WERI-Rb-1 (cell line): ENCODE measurements around the gene AOPEP.

Source experiments
- DNase-seq: peaks from one replicate; pipeline ENCODE4 v3.0.0-alpha.2; 2020
- H3K27ac ChIP-seq: fragments of 250-450 bp; sonication (Bioruptor Pico); 2 replicates; pipeline ENCODE4 v1.5.1; 2020; ENCODE audit warnings: mild to moderate bottlenecking, moderate library complexity
- H3K27me3 ChIP-seq: fragments of 250-450 bp; sonication (Bioruptor Pico); 2 replicates; pipeline ENCODE4 v1.5.1; 2021; ENCODE audit warnings: mild to moderate bottlenecking, low read depth, moderate library complexity; ENCODE audit not compliant: insufficient read depth, severe bottlenecking
- H3K36me3 ChIP-seq: fragments of 250-450 bp; sonication (Bioruptor Pico); 2 replicates; pipeline ENCODE4 v1.5.1; 2020; ENCODE audit warnings: mild to moderate bottlenecking, moderate library complexity
- H3K4me3 ChIP-seq: 2 replicates; pipeline ENCODE4 v1.5.1; 2011; ENCODE audit warnings: low read depth, mild to moderate bottlenecking, control low read depth, low read length
- H3K9me3 ChIP-seq: fragments of 250-450 bp; sonication (Bioruptor Pico); 2 replicates; pipeline ENCODE4 v1.5.1; 2021; ENCODE audit warnings: mild to moderate bottlenecking, moderate library complexity; ENCODE audit not compliant: severe bottlenecking
- CTCF ChIP-seq: IDR thresholded peaks from 2 replicates; pipeline ENCODE4 v1.5.1; 2011; ENCODE audit warnings: low read depth, mild to moderate bottlenecking, control low read depth, inconsistent platforms, low read length

AOPEP gene

GRCh38 chr9:95132366-95133324 lies 406.1 kb downstream of the AOPEP start:
- peak overlapping the region; percentile 48 for H3K27ac ChIP-seq
- no peaks in the 10 kb centered on the region for H3K27me3 ChIP-seq
- peaks cover 2% of the 10 kb centered on the region for H3K36me3 ChIP-seq
- no peaks in the 10 kb centered on the region for H3K9me3 ChIP-seq
- no peak overlapping the region; the same call in 1 of the 2 replicates for H3K4me3 ChIP-seq
- TF ChIP-seq CTCF, result no peak
- DNase-seq, result peak; percentile 65

- TF ChIP-seq CTCF, result no peak
- no peak overlapping the region for H3K4me3 ChIP-seq
- no peaks in the 10 kb centered on the region for H3K27me3 ChIP-seq
- no peaks in the 10 kb centered on the region for H3K9me3 ChIP-seq
- DNase-seq, result no peak
- peak overlapping the region; percentile 48 for H3K27ac ChIP-seq
- peaks cover 3% of the 10 kb centered on the region for H3K36me3 ChIP-seq
Measured at GRCh38 chr9:95133325-95133705, 406.8 kb downstream of the AOPEP start.

- no peak overlapping the region for H3K4me3 ChIP-seq
- no peaks in the 10 kb centered on the region for H3K9me3 ChIP-seq
- no peak for DNase-seq
- peaks cover 3% of the 10 kb centered on the region for H3K36me3 ChIP-seq
- TF ChIP-seq CTCF, result no peak
- no peak overlapping the region for H3K27ac ChIP-seq
- H3K27me3 ChIP-seq, result no peaks in the 10 kb centered on the region
Measured at GRCh38 chr9:95134457-95134881, 408.0 kb downstream of the AOPEP start.

- H3K9me3 ChIP-seq, result no peaks in the 10 kb centered on the region
- no peaks in the 10 kb centered on the region for H3K27me3 ChIP-seq
- peaks cover 3% of the 10 kb centered on the region for H3K36me3 ChIP-seq
- no peak for DNase-seq
- no peak overlapping the region for H3K4me3 ChIP-seq
- no peak overlapping the region for H3K27ac ChIP-seq
- no peak for TF ChIP-seq CTCF
Measured at GRCh38 chr9:95135756-95136155, 409.3 kb downstream of the AOPEP start.
